ENCODE results near the gene TLK1. TPM values are rescaled to one million over a fixed set of nuclear protein-coding genes. Genes with fewer than 3 reads are reported as not detected.

Gene TLK1
- total RNA-seq, 4 donors from 2014 or later: 7.7 to 14.2 (median 10.0) TPM

- TF ChIP-seq POLR2A (IDR thresholded peaks at IDR 0.05): no peak
- TF ChIP-seq, protein P1, sequence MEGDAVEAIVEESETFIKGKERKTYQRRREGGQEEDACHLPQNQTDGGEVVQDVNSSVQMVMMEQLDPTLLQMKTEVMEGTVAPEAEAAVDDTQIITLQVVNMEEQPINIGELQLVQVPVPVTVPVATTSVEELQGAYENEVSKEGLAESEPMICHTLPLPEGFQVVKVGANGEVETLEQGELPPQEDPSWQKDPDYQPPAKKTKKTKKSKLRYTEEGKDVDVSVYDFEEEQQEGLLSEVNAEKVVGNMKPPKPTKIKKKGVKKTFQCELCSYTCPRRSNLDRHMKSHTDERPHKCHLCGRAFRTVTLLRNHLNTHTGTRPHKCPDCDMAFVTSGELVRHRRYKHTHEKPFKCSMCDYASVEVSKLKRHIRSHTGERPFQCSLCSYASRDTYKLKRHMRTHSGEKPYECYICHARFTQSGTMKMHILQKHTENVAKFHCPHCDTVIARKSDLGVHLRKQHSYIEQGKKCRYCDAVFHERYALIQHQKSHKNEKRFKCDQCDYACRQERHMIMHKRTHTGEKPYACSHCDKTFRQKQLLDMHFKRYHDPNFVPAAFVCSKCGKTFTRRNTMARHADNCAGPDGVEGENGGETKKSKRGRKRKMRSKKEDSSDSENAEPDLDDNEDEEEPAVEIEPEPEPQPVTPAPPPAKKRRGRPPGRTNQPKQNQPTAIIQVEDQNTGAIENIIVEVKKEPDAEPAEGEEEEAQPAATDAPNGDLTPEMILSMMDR (IDR thresholded peaks at IDR 0.05 in 4 of 5, conservative IDR thresholded peaks at IDR 0.05 in 1 of 5): no peak
These were observed 189.6 kb downstream of the TLK1 start for GRCh38 chr2:170971071-170971470.

DNA sequence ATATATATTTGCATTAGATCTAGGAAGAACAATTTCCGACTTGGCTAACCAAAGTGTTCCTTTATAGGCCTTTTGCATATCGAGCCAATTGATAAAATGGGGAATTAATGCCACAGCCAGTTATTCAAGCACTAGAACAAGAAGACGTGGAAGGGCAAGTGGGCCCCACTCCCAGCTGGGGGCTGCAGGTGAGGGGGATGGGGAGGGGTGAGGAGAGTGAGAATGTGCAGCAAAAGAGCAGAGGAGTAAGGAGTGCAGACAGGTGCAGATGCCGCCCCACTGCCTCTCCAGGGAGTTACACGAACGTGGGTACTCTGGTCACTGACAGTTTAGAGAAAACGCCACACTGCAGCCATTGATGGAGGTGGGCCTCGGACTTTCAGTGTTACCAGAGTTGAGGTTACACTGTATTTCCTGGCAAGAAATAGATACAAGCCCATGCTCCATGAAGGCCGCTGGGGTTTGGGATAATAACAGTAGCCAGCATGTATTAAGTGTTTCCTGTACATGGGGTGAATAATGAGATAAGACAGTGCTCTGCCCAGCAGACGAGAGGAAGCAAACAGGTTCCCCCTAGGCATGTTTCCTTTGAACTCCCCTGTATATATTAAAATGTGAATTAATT is 190.7 kb downstream of the TLK1 start:
- TF ChIP-seq POLR2A (IDR thresholded peaks at IDR 0.05): no peak
- TF ChIP-seq, protein P1 (IDR thresholded peaks at IDR 0.05 in 4 of 5, conservative IDR thresholded peaks at IDR 0.05 in 1 of 5): no peak
- peaks cover 4 to 5% of the 10 kb centered on the region in 2 donors for H3K4me1 ChIP-seq
- ATAC-seq (no peak), DNase-seq (no peak)
- H3K27me3 ChIP-seq: no peaks in the 10 kb centered on the region
- H3K9me3 ChIP-seq: no peaks in the 10 kb centered on the region
- intact Hi-C loops (cut with DNase I; ENCODE audit: low total_unique reads) (loop anchor here (5.0 kb wide), 1 partner anchor 462 kb away; the partner anchor contains the start of genes DCAF17 and METTL8), in situ Hi-C loops (cut with MboI; ENCODE audit: low sequenced_read_pairs in 4 of 4) (loop anchor here (5.0 to 25.0 kb wide), 2 partner anchors 192 to 447 kb away; partner anchors contain the start of gene TLK1 (in 2 of the 4))
- H3K36me3 ChIP-seq: peaks cover 3 to 26% of the 10 kb centered on the region in 2 donors
- H3K27ac ChIP-seq: no peak overlapping the region
- H3K4me3 ChIP-seq: no peak overlapping the region

More at GRCh38 chr2:170971071-170971470, 189.6 kb downstream of the TLK1 start:
- in situ Hi-C loops (cut with MboI; ENCODE audit: low sequenced_read_pairs in 4 of 4) (loop anchor here (5.0 to 25.0 kb wide), 2 partner anchors 191 to 446 kb away; partner anchors contain the start of gene TLK1 (in 2 of the 4)), intact Hi-C loops (cut with DNase I; ENCODE audit: low total_unique reads) (loop anchor here (5.0 kb wide), 1 partner anchor 461 kb away; the partner anchor contains the start of genes DCAF17 and METTL8)
- DNase-seq: no peak
- Histone ChIP-seq H3K36me3 (peaks cover 3 to 16% of the 10 kb centered on the region in 2 donors), H3K27ac (no peak overlapping the region), H3K27me3 (no peaks in the 10 kb centered on the region), H3K9me3 (no peaks in the 10 kb centered on the region), H3K4me3 (no peak overlapping the region), H3K4me1 (peaks cover 4 to 5% of the 10 kb centered on the region in 2 donors)
- ATAC-seq: no peak

DNA sequence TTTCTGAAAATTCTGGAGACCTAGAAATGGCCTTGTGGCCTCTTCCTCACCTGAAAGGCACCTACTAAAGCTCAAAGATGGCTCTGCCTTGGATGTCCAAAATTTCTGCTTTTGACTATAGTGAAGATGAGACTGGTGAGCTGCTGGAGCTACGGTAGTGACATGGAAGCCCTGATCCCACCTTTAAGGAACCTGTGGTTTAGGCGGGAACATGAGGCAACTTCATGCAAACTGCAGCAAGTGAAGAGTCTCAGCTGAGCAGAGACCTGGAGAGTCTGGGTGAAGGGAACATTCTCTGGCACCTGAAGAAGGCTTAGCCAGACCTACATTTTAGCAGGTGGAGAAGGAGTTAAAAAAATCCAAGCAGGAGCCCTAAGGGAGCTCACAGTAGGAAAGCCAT is 191.7 kb downstream of the TLK1 start:
- in situ Hi-C loops (cut with MboI; ENCODE audit: low sequenced_read_pairs in 4 of 4): loop anchor here in 2 of 4 donors (5.0 to 25.0 kb wide), 2 partner anchors 193 to 448 kb away; partner anchors contain the start of gene TLK1 (in 2 of the 2)

GRCh38 chr2:170968205-170969003 is 192.3 kb downstream of the TLK1 start:
- DNase-seq (no peak), ATAC-seq (no peak)
- Histone ChIP-seq H3K36me3 (peaks cover 3 to 40% of the 10 kb centered on the region in 2 donors), H3K9me3 (no peaks in the 10 kb centered on the region), H3K4me1 (peaks cover 4 to 5% of the 10 kb centered on the region in 2 donors), H3K4me3 (no peak overlapping the region), H3K27me3 (no peaks in the 10 kb centered on the region), H3K27ac (no peak overlapping the region)
- in situ Hi-C loops (cut with MboI; ENCODE audit: low sequenced_read_pairs in 4 of 4) (loop anchor here in 2 of 4 donors (5.0 to 25.0 kb wide), 2 partner anchors 194 to 449 kb away; partner anchors contain the start of gene TLK1 (in 2 of the 2)), intact Hi-C loops (cut with DNase I; ENCODE audit: low total_unique reads) (no loop called here)
- TF ChIP-seq, protein P1 (IDR thresholded peaks at IDR 0.05 in 4 of 5, conservative IDR thresholded peaks at IDR 0.05 in 1 of 5): no peak
- no peak for TF ChIP-seq POLR2A (IDR thresholded peaks at IDR 0.05)

More for the DNA sequence above, 191.7 kb downstream of the TLK1 start:
- no peak overlapping the region for H3K4me3 ChIP-seq
- peaks cover 3 to 34% of the 10 kb centered on the region in 2 donors for H3K36me3 ChIP-seq
- no peak for TF ChIP-seq POLR2A (IDR thresholded peaks at IDR 0.05)
- TF ChIP-seq, protein P1 (IDR thresholded peaks at IDR 0.05 in 4 of 5, conservative IDR thresholded peaks at IDR 0.05 in 1 of 5): no peak
- no peak for DNase-seq
- H3K4me1 ChIP-seq: peaks cover 4 to 5% of the 10 kb centered on the region in 2 donors
- intact Hi-C loops (cut with DNase I; ENCODE audit: low total_unique reads): no loop called here
- H3K9me3 ChIP-seq: no peaks in the 10 kb centered on the region
- no peak for ATAC-seq
- no peak overlapping the region for H3K27ac ChIP-seq
- no peaks in the 10 kb centered on the region for H3K27me3 ChIP-seq
